GM21786 (cell line): ENCODE data around the gene PLK1.
"Not testable (repeated sequence)": the region's sequence is repeated elsewhere in the genome, so short reads cannot be mapped to it uniquely, and the experiment has no call there.

ENCODE experiments used
- ATAC-seq: cut with Tn5 transposase; IDR thresholded peaks from one replicate; pipeline ENCODE4 v1.9.1; 2021; ENCODE audit not compliant: unreplicated experiment

PLK1 gene

DNA sequence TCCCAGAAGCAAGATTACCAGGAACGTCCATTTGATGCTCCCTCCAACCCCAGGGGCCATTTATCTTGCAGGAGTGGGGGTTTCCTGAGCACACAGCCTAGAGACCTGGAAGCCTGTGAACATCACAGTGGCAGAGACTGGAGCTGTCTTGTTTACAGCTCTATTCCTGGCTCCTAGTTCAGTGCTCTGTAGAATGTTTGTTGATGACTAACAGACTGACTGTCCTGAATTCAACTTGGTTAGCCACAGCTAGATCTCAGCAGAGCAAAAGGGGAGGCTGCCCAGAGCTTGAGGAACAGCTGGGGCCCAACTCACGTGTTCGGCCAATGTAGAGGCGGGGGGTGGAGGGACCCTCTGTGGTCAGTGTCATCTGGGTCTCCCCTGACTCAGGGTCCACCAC lies 27.8 kb downstream of the PLK1 start:
- ATAC-seq = no peak

GRCh38 chr16:23709536-23709935 lies 30.8 kb downstream of the PLK1 start:
- ATAC-seq = no peak

- no peak for ATAC-seq
Measured at GRCh38 chr16:23710008-23710407, 31.3 kb downstream of the PLK1 start.

GRCh38 chr16:23710504-23710903 lies 31.8 kb downstream of the PLK1 start:
- no peak for ATAC-seq

GRCh38 chr16:23711785-23712184 lies 33.1 kb downstream of the PLK1 start:
- no peak for ATAC-seq

- ATAC-seq = no peak
Measured at GRCh38 chr16:23712976-23713375, 34.3 kb downstream of the PLK1 start, which contains the start of gene ERN2. TSS of gene ERN2 (minus strand) at chr16:23713222. CDS start at chr16:23713187, 35 bp downstream.

- ATAC-seq = no peak
Measured at GRCh38 chr16:23716484-23716883, 37.8 kb downstream of the PLK1 start.

GRCh38 chr16:23722613-23723240 lies 44.0 kb downstream of the PLK1 start:
- ATAC-seq = not testable (repeated sequence)

DNA sequence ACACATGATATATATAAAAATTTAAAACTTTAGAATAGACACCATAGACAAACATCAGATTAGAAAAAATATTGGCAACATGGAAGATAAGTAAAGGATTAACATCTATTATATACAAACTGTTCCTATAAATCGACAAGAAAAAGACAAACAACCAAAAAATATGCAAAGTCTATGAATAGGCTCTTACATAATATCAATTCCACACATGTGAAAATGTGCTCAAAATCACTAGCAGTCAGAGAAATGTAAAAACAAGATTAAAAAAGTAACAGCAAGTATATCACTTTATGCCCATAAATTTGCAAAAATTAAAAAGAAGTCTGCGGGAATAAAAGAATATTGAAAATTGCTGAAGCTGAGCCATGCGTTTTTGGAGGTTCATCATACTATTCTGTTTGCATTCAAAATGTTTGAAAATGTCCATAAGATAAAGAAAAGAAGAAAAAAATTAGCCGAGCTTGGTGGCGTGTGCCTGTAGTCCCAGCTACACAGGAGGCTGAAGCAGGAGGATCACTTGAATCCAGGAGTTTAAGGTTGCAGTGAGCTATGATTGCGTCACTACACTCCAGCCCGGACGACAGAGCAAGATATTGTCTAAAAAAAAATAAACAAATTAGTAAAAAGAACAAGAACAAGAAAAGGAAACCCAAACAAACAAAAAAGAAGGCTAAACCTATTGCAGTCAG lies 45.6 kb downstream of the PLK1 start:
- no peak for ATAC-seq

- ATAC-seq = no peak
Measured at GRCh38 chr16:23724785-23725131, 46.1 kb downstream of the PLK1 start.

DNA sequence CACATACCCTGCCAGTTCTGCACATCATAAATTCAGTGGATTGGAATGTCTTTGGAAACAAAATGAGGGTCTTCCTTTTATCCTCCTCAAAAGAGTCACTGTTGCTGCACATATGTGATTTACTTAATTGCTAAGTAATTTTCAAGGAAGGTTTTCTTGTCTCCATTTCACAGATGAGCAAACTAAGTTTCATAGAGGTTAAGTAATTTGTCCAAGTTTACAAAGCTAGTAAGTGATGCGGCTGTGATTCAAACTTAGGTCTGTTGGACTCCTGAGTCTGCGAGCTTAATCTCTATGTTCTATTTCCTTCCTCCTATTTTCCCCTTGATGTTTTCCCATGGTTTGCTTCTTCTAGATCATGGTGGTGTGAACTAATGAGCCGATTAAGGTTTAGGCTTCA lies 48.0 kb downstream of the PLK1 start:
- no peak for ATAC-seq

- ATAC-seq = no peak
Measured at GRCh38 chr16:23728112-23728477, 49.4 kb downstream of the PLK1 start.

DNA sequence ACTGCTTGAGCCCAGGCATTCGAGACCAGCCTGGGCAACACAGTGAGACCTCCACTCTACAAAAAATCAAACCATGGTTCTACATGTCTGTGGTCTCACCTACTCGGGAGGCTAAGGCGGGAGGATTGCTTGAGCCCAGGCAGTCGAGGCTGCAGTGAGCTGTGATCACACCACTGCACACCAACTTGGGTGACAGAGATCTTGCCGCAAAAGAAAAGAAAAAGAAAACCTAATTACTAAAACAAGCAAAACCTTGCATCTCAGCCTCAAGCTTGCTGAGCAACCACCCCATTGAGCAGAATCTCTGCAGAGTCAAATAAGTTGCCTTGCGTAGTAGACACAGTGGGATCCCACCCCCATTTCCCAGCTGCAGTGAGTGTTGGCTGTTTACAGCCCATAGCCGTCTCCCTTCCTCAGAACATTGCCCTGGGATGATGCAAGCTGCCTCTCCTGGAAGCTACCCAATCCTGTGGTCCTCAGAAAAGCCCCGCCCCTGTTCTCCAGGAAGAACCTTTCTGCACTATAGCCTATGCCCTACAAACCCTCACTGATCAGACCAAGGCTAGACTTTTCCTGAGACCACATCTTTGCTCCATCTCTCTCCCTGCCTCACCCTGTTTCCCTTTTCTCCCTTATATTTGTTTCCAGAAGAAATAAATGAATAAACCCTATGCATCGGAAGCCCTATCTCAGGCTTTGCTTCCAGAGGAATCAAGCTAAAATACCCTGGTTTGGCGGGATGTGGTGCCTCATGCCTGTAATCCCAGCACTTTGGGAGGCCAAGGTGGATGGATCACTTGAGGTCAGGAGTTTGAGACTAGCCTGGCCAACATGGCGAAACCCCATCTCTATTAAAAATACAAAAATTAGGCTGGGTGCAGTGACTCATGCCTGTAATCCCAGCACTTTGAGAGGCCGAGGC lies 51.1 kb downstream of the PLK1 start:
- ATAC-seq = no peak

- no peak for ATAC-seq
Measured at GRCh38 chr16:23734176-23734893, 55.6 kb downstream of the PLK1 start.

GRCh38 chr16:23737423-23738028 lies 58.8 kb downstream of the PLK1 start:
- not testable (repeated sequence) for ATAC-seq

DNA sequence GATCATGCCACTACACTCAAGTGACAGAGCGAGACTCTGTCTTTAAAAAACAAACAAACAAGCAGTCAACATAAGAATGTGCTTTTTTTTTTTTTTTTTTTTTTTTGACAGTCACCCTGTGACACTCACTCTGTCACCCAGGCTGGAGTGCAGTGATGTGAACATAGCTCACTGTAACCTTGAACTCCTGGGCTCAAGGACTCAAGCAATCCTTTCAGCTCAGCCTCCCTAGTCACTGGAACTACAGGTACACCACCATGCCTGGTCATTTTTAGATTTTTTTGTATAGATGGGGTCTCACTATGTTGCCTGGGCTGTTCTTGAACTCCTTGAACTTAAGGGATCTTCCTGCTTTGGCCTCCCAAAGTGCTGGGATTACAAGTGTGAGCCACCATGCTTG lies 60.8 kb downstream of the PLK1 start:
- no peak for ATAC-seq
